Endothelial cell (in vitro differentiated cells): ENCODE data around the gene ARMCX6. TPM values are rescaled to one million over a fixed set of nuclear protein-coding genes. Genes with fewer than 3 reads are reported as not detected.

Experiments
- DNase-seq: peaks from one replicate; pipeline ENCODE4 v3.0.0; 2021; ENCODE audit warnings: low spot score
- H3K27ac Mint-ChIP-seq: one replicate; pipeline ENCODE4 v1.8.0; 2021; ENCODE audit warnings: mixed read lengths, inconsistent platforms; ENCODE audit not compliant: unreplicated experiment
- H3K27me3 Mint-ChIP-seq: one replicate; pipeline ENCODE4 v1.8.0; 2021; ENCODE audit warnings: mild to moderate bottlenecking, moderate library complexity, mixed read lengths, inconsistent platforms; ENCODE audit not compliant: unreplicated experiment
- H3K36me3 Mint-ChIP-seq: one replicate; pipeline ENCODE4 v1.8.0; 2021; ENCODE audit warnings: mild to moderate bottlenecking, low read depth, mixed read lengths, inconsistent platforms; ENCODE audit not compliant: unreplicated experiment
- H3K4me1 Mint-ChIP-seq: one replicate; pipeline ENCODE4 v1.8.0; 2021; ENCODE audit warnings: mild to moderate bottlenecking, mixed read lengths, inconsistent platforms; ENCODE audit not compliant: unreplicated experiment
- H3K4me3 Mint-ChIP-seq: one replicate; pipeline ENCODE4 v1.8.0; 2021; ENCODE audit warnings: mild to moderate bottlenecking, mixed read lengths, inconsistent platforms; ENCODE audit not compliant: unreplicated experiment
- H3K9me3 Mint-ChIP-seq: one replicate; pipeline ENCODE4 v1.8.0; 2021; ENCODE audit warnings: mixed read lengths, inconsistent platforms; ENCODE audit not compliant: unreplicated experiment
- long read RNA-seq: library from polyadenylated mRNA; unstranded; transcript quantifications from one replicate; pipeline ENCODE4 v2.0.0, GENCODE V29; 2020; ENCODE audit not compliant: unreplicated experiment
- total RNA-seq: library from RNA; stranded (reverse); fragmentation: NEBNext Ultra II Directional; extraction: Animal tissue kit (Norgen Biotek cat#: 25700); gene quantifications from one replicate; pipeline ENCODE4 v1.2.1, GENCODE V29; 2021; ENCODE audit not compliant: unreplicated experiment
- TF ChIP-seq, protein P1 (sequence below): fragments of 200-600 bp; sonication (generic); IDR thresholded peaks from one replicate; pipeline ENCODE4 v1.5.0; 2021; ENCODE audit warnings: antibody characterized with exemption; ENCODE audit not compliant: unreplicated experiment

ARMCX6 gene
- 123 TPM for total RNA-seq
- long read RNA-seq, transcript ARMCX6-206 (4 exons, 846 nt) = minor isoform, 15 of 45 reads
- long read RNA-seq, transcript ARMCX6-201 (3 exons, 1,846 nt) = major isoform, 18 of 45 reads
- long read RNA-seq, partial matches to known transcripts = 6 of 45 reads
- long read RNA-seq, other reads (novel, unspliced or antisense) = 6 of 45 reads

DNA sequence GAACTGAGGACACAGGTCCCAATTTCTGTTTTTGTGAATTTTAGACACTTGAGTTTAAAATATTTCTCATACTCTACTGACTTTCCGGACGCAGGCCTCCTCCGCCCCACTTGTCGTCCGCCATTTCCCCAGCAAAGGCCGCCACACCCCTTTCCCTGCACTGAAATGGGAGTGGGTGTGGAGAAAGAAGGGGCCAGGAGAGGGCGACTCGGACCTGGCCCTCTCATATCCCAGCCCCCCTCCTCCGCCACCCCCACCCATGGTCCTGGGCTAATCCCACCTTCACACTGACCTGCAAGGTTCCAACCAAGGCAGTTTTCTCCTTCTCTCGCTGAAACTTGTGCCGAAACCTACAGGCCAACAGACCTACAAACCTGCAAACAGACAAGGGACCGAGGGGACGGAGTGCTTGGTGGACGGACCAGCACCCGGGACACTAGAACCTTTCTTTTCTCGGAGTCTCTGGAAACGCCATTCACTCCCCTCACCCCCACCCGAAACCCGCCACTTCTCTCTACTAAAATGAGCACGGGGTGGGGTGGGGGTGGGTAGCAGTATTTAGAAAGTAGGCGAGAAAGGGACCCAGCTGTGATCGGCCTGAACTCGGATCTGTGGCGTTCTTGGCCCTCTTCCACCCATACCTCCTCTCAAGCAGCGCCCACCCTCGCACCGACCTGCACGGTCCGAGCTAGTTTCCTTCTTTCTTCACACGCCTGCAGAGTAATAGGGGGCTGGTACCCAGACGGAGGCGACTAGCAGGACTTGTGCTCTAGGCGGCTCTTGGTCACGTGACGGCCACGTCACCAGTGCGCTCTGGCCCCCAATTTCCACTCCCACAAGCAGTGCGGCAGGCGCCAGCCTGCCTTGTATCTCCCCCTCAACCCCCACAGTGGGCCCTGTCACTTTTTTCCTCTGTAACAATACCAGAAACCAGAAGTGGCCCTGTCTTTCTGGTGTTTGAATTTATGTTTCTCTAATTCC is at the start of gene ARMCX6:
Gene ARMCX6, minus strand, starts transcription at position 790 of the 981 bp plus-strand sequence. CDS start 1,380 bp downstream, outside the sequence.
- H3K4me3 Mint-ChIP-seq = peak within 1 kb of the TSS; percentile 92
- TF ChIP-seq, protein P1, sequence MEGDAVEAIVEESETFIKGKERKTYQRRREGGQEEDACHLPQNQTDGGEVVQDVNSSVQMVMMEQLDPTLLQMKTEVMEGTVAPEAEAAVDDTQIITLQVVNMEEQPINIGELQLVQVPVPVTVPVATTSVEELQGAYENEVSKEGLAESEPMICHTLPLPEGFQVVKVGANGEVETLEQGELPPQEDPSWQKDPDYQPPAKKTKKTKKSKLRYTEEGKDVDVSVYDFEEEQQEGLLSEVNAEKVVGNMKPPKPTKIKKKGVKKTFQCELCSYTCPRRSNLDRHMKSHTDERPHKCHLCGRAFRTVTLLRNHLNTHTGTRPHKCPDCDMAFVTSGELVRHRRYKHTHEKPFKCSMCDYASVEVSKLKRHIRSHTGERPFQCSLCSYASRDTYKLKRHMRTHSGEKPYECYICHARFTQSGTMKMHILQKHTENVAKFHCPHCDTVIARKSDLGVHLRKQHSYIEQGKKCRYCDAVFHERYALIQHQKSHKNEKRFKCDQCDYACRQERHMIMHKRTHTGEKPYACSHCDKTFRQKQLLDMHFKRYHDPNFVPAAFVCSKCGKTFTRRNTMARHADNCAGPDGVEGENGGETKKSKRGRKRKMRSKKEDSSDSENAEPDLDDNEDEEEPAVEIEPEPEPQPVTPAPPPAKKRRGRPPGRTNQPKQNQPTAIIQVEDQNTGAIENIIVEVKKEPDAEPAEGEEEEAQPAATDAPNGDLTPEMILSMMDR = peak; percentile 36
- no peaks in the 10 kb centered on the region for H3K27me3 Mint-ChIP-seq
- peak; percentile 57 for DNase-seq
- peaks cover 5% of the 10 kb centered on the region for H3K36me3 Mint-ChIP-seq
- peaks cover 24% of the 10 kb centered on the region for H3K4me1 Mint-ChIP-seq
- no peaks in the 10 kb centered on the region for H3K9me3 Mint-ChIP-seq
- H3K27ac Mint-ChIP-seq = peak within 1 kb of the TSS; percentile 64

DNA sequence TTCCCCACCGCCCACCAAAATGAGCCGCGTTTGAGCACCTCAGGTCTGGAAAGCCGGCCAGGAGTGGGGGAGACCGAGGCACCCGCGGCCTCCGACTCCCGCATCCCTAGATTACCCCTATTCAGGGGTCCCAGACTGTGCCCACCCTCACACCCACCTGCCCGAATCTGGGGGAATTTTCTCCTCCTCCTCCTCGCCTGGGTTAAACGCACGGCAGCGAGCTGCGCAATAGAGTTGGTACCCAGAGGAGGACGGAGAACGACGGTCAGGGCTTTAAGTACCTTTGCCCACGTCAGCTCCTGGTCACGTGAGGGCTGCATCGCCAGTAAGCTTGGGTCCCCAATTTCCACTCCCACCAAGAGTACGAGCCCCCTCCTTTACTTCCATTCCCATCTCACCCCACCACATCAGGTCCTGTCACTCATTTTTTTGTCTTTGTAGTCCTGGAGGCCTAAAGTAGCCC is 41.8 kb upstream of the ARMCX6 start, which contains the start of gene ARMCX2:
Gene ARMCX2, minus strand, starts transcription at position 250 of the 463 bp plus-strand sequence. CDS start 2,262 bp downstream, outside the sequence.
- Mint-ChIP-seq H3K27ac (peak within 1 kb of the TSS; percentile 5), H3K4me3 (peak within 1 kb of the TSS; percentile 93), H3K27me3 (no peaks in the 10 kb centered on the region), H3K9me3 (no peaks in the 10 kb centered on the region), H3K4me1 (peaks cover 9% of the 10 kb centered on the region), H3K36me3 (peaks cover 3% of the 10 kb centered on the region)
- TF ChIP-seq, protein P1 = no peak
- peak; percentile 30 for DNase-seq

DNA sequence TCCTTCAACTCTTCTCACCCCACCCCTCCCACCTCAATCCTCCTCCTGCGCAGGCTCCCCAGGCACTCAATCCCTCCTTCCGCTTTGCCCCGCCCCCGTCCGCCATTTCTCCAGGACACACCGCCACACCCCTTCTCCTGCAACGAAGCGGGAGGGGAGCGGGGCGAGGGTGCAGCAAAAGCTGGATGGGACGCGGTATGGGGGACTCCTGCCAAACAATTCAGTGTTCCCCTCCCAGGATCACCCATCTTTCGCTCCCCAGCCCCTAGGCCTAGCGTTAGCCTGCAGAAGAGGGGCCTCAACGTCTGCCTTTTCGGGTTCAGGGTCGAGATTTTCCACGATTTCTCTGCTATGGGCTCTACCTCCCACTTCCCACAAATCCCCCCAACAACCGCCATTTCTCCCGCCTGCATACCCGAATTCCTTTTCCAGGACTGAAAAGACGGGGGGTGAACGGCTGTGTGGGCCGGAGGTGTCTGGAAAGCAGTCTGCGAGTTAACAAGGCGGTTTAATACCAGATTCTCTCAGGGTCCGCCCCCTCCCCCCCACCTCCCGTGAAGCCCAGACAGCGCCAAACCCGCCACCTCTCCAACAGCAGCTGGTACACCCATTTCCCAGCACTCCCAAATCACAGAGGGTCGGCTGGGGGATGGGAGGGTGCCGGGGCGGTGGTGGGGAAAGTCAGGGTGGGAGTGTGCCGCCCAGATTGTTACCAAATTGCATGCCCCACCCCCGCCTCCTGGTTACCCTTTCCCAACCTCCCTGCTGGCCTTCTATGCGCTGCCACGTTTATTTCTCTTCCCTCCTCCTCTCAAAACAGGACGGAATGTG is 41.1 kb upstream of the ARMCX6 start:
- Mint-ChIP-seq H3K9me3 (no peaks in the 10 kb centered on the region), H3K27ac (peak overlapping the region; percentile 5), H3K27me3 (no peaks in the 10 kb centered on the region), H3K4me1 (peaks cover 12% of the 10 kb centered on the region), H3K4me3 (peak overlapping the region; percentile 93), H3K36me3 (peaks cover 5% of the 10 kb centered on the region)
- peak; percentile 51 for DNase-seq
- TF ChIP-seq, protein P1 = no peak

DNA sequence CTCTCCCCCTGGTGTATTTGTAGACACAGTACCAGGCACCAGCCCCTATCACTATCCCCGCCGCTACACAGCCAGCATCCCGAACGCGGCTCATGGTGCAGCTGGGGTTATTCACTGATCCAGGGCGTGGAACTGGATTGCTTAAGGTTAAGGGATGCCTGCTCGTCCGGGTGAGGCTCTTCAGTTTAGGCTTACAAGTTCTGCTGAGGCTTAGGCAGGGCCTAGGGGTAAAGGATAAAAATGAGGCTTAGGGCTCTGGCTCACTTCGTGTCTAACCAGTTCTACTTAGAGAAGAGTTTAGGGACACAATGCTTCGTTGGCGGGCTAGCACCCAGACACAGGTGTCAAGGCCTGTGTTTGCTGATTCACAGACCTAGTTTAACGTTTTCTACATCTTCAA is 39.7 kb upstream of the ARMCX6 start:
- no peaks in the 10 kb centered on the region for H3K9me3 Mint-ChIP-seq
- H3K27me3 Mint-ChIP-seq = no peaks in the 10 kb centered on the region
- no peak for DNase-seq
- H3K4me1 Mint-ChIP-seq = peaks cover 9% of the 10 kb centered on the region
- TF ChIP-seq, protein P1 = no peak
- peaks cover 5% of the 10 kb centered on the region for H3K36me3 Mint-ChIP-seq
- H3K27ac Mint-ChIP-seq = no peak overlapping the region
- peak overlapping the region; percentile 89 for H3K4me3 Mint-ChIP-seq
